ENCODE results near the gene VRK1. TPM values are rescaled to one million over a fixed set of nuclear protein-coding genes. Genes with fewer than 3 reads are reported as not detected.

Gene VRK1
- total and polyA plus RNA-seq, 2 of the 4 experiments (the other 2 are of a cell fraction), result 14.2 to 19.9 TPM

DNA sequence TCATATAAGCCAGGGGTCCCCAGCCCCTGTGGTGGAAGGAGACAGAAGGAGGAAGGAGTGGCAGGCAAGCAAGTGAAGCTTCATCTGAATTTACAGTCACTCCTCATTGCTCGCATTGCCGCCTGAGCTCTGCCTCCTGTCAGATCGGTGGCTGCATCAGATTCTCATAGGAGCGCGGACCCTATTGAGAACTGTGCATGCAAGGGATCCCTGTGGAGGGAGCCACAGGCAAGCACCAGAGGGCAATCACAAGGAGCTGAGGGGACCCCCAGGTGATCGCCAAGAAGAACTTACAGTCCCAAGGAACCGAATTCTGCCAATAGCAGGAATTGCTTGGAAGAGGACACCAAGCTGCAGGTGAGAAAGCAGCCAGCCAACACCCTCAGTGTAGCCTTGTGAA lies 33.2 kb upstream of the VRK1 start:
- ATAC-seq (ENCODE audit: low read depth), result no peak
- no peak overlapping the region for H2BK15ac ChIP-seq (ENCODE audit: low read depth, low read length)
- H4K91ac ChIP-seq (ENCODE audit: insufficient read depth, low read depth, low read length), result no peak overlapping the region
- no peak overlapping the region for H2AK9ac ChIP-seq (replicated peaks; ENCODE audit: low read depth, low read length, poor library complexity)
- no peak overlapping the region for H3K4me3 ChIP-seq (ENCODE audit: insufficient read depth, low read depth, low read length)
- no peak overlapping the region for H3K23ac ChIP-seq (ENCODE audit: low read depth, low read length)
- TF ChIP-seq, protein P1, sequence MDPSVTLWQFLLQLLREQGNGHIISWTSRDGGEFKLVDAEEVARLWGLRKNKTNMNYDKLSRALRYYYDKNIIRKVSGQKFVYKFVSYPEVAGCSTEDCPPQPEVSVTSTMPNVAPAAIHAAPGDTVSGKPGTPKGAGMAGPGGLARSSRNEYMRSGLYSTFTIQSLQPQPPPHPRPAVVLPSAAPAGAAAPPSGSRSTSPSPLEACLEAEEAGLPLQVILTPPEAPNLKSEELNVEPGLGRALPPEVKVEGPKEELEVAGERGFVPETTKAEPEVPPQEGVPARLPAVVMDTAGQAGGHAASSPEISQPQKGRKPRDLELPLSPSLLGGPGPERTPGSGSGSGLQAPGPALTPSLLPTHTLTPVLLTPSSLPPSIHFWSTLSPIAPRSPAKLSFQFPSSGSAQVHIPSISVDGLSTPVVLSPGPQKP (IDR thresholded peaks at IDR 0.05; ENCODE audit: borderline replicate concordance, low read depth, low read length), result no peak
- no peak for TF ChIP-seq RCOR1 (IDR thresholded peaks at IDR 0.05; ENCODE audit: insufficient replicate concordance, low read length)
- no peak for TF ChIP-seq POLR2A (IDR thresholded peaks at IDR 0.05; ENCODE audit: low read depth, low read length)
- TF ChIP-seq CHD1 (IDR thresholded peaks at IDR 0.05; ENCODE audit: low read depth, low read length), result no peak
- TF ChIP-seq MAFK (IDR thresholded peaks at IDR 0.05; ENCODE audit: low read depth, low read length), result no peak
- no peak for TF ChIP-seq RAD21 (IDR thresholded peaks at IDR 0.05; ENCODE audit: low read length)
- no peak for TF ChIP-seq BHLHE40 (IDR thresholded peaks at IDR 0.05; ENCODE audit: low read depth, low read length)
- no peak for TF ChIP-seq RFX5 (IDR thresholded peaks at IDR 0.05; ENCODE audit: low read depth, low read length)
- TF ChIP-seq CEBPB (IDR thresholded peaks at IDR 0.05; ENCODE audit: low read depth, low read length), result no peak
- no peak for TF ChIP-seq MXI1 (IDR thresholded peaks at IDR 0.05; ENCODE audit: borderline replicate concordance, low read depth, low read length)
- TF ChIP-seq FOS (IDR thresholded peaks at IDR 0.05; ENCODE audit: low read depth, low read length), result no peak
- TF ChIP-seq, protein P2, sequence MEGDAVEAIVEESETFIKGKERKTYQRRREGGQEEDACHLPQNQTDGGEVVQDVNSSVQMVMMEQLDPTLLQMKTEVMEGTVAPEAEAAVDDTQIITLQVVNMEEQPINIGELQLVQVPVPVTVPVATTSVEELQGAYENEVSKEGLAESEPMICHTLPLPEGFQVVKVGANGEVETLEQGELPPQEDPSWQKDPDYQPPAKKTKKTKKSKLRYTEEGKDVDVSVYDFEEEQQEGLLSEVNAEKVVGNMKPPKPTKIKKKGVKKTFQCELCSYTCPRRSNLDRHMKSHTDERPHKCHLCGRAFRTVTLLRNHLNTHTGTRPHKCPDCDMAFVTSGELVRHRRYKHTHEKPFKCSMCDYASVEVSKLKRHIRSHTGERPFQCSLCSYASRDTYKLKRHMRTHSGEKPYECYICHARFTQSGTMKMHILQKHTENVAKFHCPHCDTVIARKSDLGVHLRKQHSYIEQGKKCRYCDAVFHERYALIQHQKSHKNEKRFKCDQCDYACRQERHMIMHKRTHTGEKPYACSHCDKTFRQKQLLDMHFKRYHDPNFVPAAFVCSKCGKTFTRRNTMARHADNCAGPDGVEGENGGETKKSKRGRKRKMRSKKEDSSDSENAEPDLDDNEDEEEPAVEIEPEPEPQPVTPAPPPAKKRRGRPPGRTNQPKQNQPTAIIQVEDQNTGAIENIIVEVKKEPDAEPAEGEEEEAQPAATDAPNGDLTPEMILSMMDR (conservative IDR thresholded peaks at IDR 0.05; ENCODE audit: low read depth, low read length), result no peak
- TF ChIP-seq, protein P3, sequence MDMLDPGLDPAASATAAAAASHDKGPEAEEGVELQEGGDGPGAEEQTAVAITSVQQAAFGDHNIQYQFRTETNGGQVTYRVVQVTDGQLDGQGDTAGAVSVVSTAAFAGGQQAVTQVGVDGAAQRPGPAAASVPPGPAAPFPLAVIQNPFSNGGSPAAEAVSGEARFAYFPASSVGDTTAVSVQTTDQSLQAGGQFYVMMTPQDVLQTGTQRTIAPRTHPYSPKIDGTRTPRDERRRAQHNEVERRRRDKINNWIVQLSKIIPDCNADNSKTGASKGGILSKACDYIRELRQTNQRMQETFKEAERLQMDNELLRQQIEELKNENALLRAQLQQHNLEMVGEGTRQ (IDR thresholded peaks at IDR 0.05; ENCODE audit: low read depth, low read length), result no peak
- TF ChIP-seq SMC3 (IDR thresholded peaks at IDR 0.05; ENCODE audit: low read depth, low read length), result no peak
- no peak for TF ChIP-seq MAZ (IDR thresholded peaks at IDR 0.05; ENCODE audit: borderline replicate concordance, low read depth, low read length)
- no peak for TF ChIP-seq NFE2L2 (IDR thresholded peaks at IDR 0.05; ENCODE audit: low read depth, low read length)
- H2AFZ ChIP-seq (replicated peaks; ENCODE audit: low read length, poor library complexity), result no peak overlapping the region
- H3K79me1 ChIP-seq (ENCODE audit: low read depth in 1 of 2, low read length in 2 of 2), result no peaks in the 10 kb centered on the region
- no peak for DNase-seq
- CTCF ChIA-PET, result interaction anchor here (0.6 kb wide), 1 partner anchor 65 kb away, joined by 7 read pairs; no protein-coding TSS in a partner anchor
- no peaks in the 10 kb centered on the region for H3K4me1 ChIP-seq (ENCODE audit: control insufficient read depth, insufficient read depth, low read length)
- in situ Hi-C loops (cut with MboI; ENCODE audit: low sequenced_read_pairs), result no loop called here
- H4K8ac ChIP-seq (ENCODE audit: low read depth in 2 of 2, low read length in 2 of 2), result no peak overlapping the region
- no peaks in the 10 kb centered on the region for H4K20me1 ChIP-seq (ENCODE audit: insufficient read depth, low read length)
- no peak overlapping the region for H2AK5ac ChIP-seq (ENCODE audit: low read depth, low read length)
- H3K9me3 ChIP-seq (ENCODE audit: control insufficient read depth, insufficient read depth, low read length), result no peaks in the 10 kb centered on the region
- H3K4ac ChIP-seq (ENCODE audit: low read depth, low read length), result no peak overlapping the region
- intact Hi-C loops (cut with micrococcal nuclease), result no loop called here
- H3K36me3 ChIP-seq (ENCODE audit: control insufficient read depth, insufficient read depth, low read length), result no peaks in the 10 kb centered on the region
- H3K9ac ChIP-seq (ENCODE audit: low read depth, low read length), result no peak overlapping the region
- no peak overlapping the region for H3K14ac ChIP-seq (replicated peaks; ENCODE audit: low read depth, low read length)
- no peak overlapping the region for H2BK120ac ChIP-seq (ENCODE audit: low read depth, low read length)
- POLR2A ChIA-PET (ENCODE audit: unreplicated experiment), result no interaction called here
- H3K27me3 ChIP-seq (ENCODE audit: control insufficient read depth, insufficient read depth, low read length), result no peaks in the 10 kb centered on the region
- H2BK20ac ChIP-seq (ENCODE audit: low read depth, low read length), result no peak overlapping the region
- no peaks in the 10 kb centered on the region for H3K9me1 ChIP-seq (ENCODE audit: insufficient read depth, low read length)
- no peak overlapping the region for H3K27ac ChIP-seq (ENCODE audit: insufficient read depth, low read length)
- no peak overlapping the region for H3K18ac ChIP-seq (ENCODE audit: low read depth, low read length)
- no TSS peak for BruUV-seq (replicated peaks)
- H3K4me2 ChIP-seq (ENCODE audit: low read depth, low read length), result no peak overlapping the region
- WGBS, 2 experiments (ENCODE audit: extremely low coverage in 2 of 2, insufficient read length in 1 of 2), result 88% methylated on average over 7 of the region's 7 CpGs; no CpG with 5 or more reads in 1 of the 2 experiments
- no peak overlapping the region for H2BK5ac ChIP-seq (ENCODE audit: low read depth, low read length, poor library complexity, severe bottlenecking)
- dilution Hi-C loops (cut with HindIII; ENCODE audit: low sequenced_read_pairs, unreplicated experiment), result no loop called here
- H4K5ac ChIP-seq (ENCODE audit: low read depth, low read length), result no peak overlapping the region
- H3K56ac ChIP-seq (ENCODE audit: extremely low read depth, insufficient read depth, low read length), result no peak overlapping the region
